Smooth muscle cell of the brain vasculature (primary cell): ENCODE data around the gene DCTD.

Experiments used
- DNase-seq: peaks from one replicate; pipeline ENCODE4 v3.0.0-alpha.2; 2012; ENCODE audit warnings: low read depth, low spot score

The DCTD gene

DNA sequence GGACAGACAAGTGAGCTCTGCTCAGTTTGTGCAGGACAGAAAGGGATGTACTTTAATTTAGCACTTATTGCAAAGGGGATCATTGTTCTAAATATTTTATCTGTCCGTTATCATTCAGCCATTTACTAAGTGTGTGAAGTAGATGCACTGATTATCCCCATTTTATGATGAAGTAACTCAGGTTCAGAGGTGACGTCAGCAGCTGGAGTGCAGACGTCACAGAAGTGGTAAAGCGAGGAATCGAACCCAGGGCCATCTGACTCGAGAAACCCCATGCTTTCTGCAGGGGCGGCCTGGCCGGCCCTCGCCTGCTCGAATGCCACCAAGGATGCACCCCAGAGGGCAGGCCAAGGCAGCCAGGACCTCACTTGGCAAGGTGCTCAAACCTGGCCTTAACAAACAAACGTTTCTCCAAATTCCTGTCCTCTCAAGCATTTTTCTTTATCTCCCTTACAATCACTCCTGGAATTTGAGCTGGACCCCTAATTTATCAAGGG is 75.0 kb downstream of the DCTD start:
- no peak for DNase-seq

DNA sequence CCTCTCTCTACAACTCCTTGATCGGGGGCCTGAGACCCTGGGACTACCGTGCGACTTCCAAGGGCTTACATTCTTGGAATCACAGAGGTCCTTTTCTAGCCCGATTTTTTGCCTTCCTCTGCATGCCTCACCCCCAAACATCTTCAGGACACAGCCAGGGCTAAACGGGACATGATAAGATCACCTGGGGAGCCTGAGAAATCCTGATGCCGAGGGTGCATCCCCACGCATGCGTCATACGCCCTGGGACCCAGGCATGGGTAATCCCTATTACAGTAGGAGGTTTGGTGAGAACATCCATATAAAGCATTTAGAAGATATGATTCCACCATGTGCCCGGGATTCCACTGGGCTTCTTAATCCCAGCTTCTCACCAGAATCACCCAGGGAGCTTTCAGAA is 77.1 kb downstream of the DCTD start:
- DNase-seq, result no peak
